HG02571 (cell line): Measurements from ENCODE around the gene TRIB2.

ENCODE experiments used
- ATAC-seq: cut with Tn5 transposase; IDR thresholded peaks from one replicate; pipeline ENCODE4 v1.9.1; 2021; ENCODE audit warnings: mild to moderate bottlenecking, moderate library complexity; ENCODE audit not compliant: unreplicated experiment

Gene TRIB2

DNA sequence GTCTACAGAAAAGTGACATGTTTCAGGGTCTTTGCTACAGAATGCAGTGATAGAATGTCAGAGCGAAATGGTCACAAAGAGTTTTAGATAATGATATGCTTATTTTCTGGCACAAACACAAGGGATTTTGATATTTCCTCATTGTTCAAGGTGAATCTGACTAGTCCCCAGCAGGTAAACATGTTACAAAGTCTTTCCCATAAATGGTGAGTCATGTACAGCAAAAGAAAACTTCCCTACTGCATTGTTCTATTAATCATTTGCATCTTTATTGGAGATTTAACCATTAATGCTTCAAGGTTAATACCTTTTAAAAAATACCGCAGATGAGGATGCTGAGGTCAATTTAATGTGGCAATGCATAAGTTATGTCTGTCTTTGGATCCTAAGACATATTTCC, 19.1 kb upstream of the TRIB2 start:
- ATAC-seq, result no peak

DNA sequence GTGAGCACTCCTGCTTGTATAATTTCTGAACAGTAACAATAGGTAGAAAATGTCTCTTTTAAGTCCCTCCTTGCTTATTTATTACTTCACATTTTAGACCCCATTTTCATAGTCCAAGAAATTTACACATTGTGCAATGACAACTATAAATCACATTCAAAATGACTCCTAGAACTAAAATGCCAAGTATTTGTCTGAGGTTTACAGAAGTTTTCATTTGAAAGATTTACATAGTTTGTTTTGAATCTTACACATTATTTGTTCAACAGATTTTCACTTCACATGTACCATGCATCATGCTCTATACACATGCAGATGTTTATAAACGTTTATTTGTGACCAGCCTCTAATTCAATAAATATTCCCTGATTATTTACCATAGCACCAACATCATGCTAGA, 15.7 kb upstream of the TRIB2 start:
- no peak for ATAC-seq

DNA sequence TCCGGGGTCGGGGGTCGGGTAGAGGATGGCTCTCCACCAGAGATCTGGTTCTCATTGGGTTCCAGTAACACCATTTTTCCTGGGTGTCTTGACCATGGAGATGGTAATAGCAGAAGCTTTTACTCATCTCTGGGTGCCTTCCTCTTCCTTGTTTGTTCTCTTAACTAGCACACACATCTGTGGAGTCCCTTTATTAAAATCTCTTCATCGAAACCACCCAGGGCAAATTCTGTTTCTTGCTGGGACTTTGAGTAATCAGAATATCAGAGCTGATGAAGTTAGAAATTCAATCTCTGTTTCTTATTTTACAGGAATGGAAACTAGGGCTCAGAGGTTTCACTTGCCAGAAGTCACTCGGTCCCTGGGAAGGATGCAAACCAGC, 15.0 kb upstream of the TRIB2 start:
- ATAC-seq, result no peak

DNA sequence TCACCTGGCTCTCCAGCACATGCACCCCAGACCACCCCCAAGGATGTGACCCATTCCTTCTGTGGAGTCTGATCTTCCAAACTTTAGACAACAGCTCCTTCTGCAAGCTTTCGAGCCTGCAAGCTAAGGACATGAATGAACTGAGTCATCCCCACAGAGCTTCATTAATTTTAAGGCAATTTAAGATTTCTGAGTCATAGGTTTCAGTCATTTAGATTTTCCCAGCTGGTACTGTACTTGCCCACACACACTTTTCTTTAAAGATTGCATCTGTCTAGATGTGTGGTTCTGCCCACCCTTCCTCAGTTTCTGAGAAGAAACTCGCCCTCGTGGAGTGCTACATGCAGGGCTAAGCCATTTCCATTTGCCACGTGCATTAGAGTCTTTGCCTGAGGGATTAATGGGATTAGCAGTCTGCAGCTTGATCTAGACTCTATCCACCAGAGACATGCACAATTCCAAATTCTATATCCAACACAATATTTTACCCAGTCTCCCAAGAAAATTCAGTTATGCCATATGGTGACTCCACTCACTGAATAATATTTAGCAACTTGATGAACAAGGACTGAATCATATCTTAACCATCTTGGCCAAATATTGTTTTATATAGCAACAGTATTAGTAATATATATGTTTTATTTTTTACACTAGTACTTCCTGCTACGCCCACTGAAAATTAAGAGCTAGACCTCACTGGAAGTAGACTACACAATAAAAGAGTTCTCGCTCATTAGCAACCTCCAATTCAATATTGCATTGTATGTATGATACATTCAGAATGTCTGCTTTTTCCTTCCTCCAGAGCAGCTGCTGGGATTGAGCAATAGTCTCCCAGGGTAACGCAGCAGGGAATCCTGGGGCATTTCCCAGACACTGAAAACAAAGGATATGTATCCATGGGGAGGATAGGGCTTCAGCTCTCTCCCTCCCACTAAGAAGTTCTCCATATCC, 14.3 kb upstream of the TRIB2 start:
- ATAC-seq, result no peak

DNA sequence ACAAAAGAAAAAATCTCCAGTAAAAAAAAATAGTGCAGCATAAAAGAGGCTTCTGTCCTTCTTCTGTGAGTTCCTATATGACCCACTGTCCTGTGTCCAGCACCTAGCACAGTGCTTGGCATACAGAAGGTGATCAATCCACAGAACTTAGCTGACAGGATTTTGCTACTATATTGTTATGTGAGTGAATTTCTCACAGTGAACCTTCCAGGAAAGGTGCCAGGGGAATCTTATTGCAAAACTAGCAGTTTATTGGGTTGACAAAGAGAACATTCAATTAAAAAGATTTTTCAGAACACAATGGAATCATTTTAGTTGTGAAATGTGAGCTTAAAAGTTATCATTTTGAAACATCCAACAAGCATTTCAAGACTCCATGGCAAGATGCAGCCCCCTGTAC, 12.4 kb upstream of the TRIB2 start:
- ATAC-seq, result no peak

DNA sequence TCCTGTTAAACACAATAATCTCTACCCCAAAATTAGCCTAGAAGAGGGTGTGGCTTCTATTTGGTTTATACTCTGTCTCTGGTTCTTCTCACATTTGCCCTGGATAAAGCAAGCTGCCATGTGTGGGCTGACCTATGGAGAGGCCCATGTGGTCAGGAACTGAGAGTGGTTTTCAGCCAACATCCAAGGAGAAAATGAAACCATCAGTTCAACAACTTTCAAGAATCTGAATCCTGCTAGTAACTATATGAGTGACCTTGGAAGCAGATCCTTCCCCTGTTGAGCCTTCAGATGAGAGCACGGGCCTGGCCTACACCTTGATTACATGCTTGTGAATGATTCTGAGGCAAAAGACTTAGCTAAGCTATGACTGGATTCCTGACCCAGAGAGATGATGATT, 11.5 kb upstream of the TRIB2 start:
- no peak for ATAC-seq

DNA sequence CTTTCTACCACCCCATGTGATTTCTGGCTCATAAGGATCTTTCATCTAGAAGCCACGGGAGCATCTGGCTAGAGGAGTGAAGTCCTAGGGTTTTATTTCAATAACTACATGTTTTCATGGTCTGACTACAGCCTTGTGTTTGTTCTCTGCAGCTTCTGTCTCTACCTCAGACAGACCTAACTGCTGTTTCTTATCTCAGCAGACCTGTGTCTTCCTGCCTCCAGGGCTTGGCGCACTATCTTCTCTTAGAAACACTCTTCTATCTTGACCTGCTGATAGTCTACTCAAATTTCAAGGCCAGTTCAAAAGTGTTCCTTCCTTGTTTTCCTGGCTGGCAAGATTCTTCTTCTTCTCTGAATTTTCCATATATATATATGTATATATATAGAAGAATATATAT, 11.0 kb upstream of the TRIB2 start:
- no peak for ATAC-seq

DNA sequence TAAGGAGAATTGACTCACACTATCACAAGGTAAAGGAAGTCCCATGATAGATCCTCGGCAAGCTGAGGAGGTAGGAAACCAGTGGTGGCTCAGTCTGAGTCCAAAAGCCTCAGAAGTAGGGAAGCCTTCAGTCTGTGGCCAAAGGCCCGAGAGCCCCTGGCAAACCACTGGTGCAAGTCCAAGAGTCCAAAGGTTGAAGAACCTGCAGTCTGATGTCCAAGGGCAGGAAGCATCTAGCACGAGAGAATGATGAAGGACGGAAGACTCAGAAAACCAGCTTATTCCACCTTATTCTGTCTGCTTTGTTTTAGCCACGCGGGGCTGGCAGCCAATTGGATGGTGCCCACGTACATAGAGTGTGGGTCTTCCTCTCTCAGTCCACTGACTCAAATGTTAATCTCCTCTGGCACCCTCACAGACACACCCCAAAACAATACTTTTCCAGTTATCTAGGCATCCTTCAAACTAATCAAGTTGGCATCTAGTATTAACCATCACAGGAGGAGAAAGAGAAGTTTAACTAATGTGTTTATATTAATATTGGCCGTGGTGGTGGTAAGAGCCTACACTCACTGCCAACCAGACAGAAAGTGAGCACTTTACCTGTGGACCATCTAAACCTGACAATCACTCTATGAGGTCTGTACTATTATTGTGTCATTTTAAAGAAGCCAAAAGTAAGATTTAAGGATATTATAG, 8.1 kb upstream of the TRIB2 start:
- ATAC-seq, result no peak

DNA sequence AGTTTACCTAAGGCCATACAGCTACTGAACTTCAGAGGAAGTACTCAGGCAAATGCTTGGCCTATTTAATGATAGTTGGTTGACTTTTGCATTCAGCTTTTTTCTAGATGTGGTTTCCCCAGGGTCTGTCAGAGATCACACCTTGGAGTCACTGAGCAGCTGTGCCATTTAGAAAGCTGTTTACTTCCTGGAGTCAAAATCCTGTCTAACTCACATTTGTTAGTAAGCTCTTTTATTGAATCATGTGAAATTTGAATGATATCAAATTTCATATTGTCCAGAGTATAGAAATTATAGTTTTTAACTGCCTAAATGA, 7.6 kb upstream of the TRIB2 start:
- ATAC-seq, result no peak

DNA sequence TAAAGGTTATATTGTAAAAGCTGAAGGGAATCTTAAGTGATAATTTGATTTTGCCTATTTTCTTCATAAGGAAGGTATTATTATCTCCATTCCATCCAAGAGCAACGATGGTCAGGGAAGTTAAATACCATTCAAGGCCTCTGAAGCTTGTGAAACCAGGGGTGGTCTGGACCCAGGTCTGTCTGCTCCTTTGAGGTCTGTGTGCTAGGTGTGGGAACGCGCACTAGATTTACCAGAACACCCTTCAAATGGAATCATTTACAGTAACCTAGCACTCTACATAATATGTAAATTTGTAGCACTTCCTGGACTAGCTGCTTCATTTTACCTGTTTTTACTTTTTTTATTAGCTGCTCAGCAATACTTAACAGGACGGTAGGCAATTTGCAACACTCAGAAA, 6.4 kb upstream of the TRIB2 start:
- no peak for ATAC-seq

DNA sequence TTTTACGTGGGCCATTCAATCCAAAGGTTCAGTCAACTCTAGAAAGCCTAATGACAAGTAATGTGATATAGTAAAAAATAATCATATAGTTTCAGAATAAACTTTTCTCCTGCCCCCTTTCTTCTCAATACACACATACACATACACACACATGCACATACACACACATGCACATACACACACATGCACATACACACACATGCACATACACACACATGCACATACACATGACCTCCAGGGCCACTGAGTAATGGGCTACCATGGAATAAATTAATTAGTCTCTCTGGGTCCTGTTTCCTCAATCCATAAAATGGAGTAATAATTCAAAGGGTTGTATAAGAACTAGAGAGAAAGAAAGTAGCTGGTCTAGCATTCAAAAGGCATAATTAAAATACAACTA, 5.4 kb upstream of the TRIB2 start:
- ATAC-seq, result no peak

DNA sequence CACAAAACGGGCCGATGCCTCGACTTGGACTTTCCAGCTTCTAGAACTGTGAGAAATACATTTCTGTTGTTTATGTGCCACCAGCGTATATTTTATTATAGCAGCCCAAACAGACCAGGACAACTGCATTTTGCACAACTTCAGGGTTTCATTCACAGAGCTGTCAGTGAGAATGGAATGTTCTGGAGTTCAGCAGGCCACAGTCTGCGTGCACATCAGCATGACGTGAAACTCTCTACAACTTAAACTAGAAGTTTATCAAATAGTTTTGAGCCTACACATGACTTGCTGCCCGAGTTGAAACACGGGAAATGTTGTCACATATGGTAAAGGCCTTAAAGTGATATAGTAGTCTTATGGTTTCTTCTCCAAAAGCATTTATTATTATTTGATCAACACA, 3.9 kb upstream of the TRIB2 start:
- no peak for ATAC-seq

DNA sequence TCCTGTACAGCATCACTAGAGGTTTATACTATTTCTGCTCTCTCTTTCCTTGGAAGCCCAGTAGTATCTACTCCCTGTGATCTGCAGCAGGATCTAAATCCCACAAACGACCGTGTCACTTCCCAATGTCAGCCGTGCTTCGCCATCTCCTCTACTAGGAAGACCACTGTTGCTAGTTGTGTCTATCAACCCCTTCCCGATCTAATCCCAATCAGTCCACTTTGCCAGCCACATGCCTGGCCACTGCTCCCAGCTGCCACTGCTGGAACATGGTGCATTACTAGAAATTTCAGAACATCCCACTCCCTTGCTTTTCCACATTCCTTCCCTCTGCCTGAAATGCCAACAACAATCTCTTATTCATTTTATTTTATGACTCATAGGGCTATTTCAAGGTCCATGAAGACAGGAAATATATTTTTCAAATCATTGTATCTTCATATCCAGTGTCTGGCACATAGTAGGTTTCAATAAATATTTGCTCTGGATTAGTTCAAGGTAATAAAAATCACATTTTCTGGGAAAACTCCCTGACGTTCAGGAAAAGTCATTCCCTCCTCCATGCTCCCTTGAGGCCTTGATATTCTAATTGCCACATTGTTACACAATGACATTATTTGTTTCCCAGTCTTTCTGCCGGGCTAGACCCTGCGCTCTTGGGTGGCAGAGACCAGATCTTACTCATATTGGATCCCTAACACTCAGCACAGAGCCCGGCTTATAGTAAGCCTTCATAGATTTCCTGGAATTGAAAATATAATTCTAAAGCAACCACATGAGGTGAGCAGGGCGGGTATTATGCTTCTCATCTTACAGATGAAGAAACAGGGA, 2.1 kb upstream of the TRIB2 start:
- no peak for ATAC-seq

DNA sequence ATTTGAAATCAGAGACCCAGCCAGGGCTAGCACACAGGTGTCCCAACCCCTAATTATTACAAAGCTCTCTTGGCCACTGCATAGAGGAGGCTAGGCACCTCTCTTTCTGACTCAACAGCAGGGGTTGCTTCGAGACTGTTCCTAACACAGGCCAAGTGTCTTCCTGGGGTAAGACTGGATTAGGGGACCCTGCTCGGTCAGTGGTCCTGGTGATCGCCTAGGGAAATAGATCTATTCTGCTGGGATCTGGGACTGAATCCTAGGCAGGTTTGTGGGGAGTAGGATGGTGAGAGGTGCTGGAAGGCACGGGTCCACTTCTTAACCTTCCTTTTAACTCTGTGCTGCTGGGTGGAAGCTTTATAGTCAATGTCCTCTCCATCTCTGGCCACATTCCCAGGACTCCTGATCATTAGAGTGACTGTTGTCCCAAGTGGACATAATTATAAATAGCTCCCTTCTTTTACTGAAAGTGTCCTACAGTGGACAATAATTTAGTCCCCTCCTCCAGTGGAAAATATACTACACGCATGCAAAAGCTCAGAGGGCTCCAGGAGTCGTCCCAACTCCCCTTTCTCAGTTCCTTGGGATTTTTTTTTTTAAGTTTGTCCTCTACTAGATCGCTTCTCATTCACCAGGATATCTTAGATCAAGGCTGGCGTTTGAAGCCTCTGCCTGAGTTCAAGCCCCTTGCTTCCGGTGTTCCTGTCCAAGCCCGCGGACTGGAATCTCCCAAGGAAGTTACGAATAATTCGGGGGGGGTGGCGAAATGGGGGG, 1.3 kb upstream of the TRIB2 start:
- no peak for ATAC-seq

DNA sequence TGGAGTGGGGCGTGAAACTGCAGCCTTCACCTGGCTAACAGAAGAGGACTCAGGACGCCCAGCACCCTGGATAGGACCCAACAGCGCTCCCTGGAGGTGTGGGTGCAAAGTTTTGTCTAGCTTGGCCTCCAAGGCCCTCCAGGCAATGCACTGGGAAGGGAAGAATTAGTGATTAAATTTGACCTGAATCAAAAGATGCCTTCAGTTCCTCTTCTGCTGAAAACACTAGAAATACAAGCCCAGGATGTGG, 779 bp upstream of the TRIB2 start:
- ATAC-seq, result no peak

DNA sequence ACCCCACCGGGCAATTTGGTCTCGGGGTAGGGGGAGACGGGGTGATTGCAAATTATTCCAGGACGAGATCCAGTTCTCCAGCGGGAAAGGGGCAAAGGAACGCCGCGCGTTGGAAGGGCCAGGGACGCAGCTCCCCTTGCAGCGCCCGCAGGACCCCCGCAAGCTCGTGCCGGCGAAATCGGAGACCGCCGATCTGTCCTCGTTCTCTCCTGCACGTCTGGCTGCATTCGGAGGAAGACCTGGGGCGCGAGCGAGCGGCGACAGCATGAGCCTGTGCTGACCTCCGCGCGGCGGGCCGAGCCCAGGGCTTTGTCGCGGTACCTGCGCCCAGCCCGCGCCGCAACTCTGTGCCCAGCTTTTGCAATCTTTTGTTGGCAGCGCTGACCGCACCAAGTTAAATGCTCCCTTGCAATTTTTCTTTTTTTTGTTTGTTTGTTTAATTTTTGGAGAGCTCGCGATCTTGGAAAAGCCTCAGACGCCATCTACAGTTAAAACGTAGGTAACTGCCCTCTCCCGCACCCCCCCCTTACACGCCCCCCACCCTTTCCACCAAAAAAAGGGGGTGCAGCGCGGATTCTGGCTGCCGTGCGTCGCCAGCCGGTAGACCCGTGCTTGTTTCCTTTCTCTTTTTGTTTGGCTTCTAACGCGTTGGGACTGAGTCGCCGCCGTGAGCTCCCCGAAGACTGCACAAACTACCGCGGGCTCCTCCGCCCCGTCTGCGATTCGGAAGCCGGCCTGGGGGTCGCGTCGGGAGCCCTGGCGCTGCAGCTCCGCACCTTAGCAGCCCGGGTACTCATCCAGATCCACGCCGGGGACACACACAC, 667 bp downstream of the TRIB2 start:
- no peak for ATAC-seq

DNA sequence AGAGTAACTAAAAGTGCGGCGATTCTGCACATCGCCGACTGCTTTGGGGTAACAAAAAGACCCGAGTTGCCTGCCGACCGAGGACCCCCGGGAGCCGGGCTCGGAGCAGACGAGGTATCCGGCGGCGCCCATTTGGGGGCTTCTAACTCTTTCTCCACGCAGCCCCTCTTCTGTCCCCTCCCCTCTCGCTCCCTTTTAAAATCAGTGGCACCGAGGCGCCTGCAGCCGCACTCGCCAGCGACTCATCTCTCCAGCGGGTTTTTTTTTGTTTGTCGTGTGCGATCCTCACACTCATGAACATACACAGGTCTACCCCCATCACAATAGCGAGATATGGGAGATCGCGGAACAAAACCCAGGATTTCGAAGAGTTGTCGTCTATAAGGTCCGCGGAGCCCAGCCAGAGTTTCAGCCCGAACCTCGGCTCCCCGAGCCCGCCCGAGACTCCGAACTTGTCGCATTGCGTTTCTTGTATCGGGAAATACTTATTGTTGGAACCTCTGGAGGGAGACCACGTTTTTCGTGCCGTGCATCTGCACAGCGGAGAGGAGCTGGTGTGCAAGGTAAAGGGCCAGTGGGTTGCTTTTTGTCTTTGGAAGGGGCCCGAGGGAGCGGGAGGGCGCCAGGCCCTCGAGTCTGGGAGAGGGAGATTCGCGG, 1.4 kb downstream of the TRIB2 start:
- no peak for ATAC-seq

DNA sequence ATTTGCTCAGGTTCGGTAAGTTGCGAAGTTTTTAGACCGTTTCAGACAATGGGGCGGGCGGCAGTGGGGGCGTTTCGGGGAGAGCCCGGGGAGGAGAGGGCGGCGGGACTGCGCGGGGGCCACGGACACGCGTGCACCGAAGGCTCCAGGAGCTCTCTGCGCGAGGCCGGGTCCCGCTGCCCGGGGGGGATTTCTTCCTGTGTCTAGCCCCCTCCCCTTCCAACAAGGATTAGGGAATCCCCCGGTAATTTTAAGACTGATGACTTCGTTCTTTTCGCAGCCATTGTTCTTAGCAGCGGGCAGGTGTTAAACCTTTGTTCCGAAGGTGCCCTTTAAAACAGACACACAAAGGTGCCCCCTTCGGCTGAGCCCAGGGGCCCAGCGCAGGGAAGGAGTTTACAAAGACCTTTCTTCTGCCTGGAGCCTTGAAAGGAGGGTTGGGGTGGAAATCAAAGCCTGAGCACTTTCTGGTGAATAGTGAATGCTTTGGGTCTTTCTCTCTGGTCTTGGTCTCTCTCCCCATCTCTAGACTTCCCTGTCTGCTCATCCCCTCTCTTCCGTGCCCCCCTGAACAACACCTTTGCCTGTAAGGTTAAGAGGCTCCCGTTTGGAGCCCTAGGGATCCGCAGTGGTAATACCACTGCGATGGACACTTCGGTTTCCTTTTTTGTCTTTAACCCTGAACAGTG, 2.1 kb downstream of the TRIB2 start:
- no peak for ATAC-seq
